Sciatic nerve (tissue), 2 donors: Measurements from ENCODE around the gene CYTIP. TPM values are rescaled to one million over a fixed set of nuclear protein-coding genes. Genes with fewer than 3 reads are reported as not detected.
A peak's percentile ranks its signal among the peaks of the same experiment; 100 is the strongest.

Experiments used
- ATAC-seq: fragments of 200-7000 bp; cut with Tn5 transposase; one replicate; pipeline ENCODE4 v1.9.1; 2020; ENCODE audit warnings: mild to moderate bottlenecking, moderate library complexity
- DNase-seq: peaks from one replicate; pipeline ENCODE4 v3.0.0-alpha.2; 2020; ENCODE audit warnings: low spot score
- intact Hi-C: fragments of 100-400 bp; cut with DNase I; formaldehyde crosslinking; loops from one replicate; pipeline ENCODE4 v1.14.2; 2022
- total RNA-seq: library from RNA; stranded (reverse); fragmentation: NEBNext Ultra II Directional; extraction: Animal tissue kit (Norgen Biotek cat#: 25700); gene quantifications from one replicate; pipeline ENCODE4 v1.2.1, GENCODE V29; 2021
- donor health status: DM: no; HTN: no; CAD: no.
- donor health status: DM: no; HTN: no; CAD: no.

Gene CYTIP
- 22.8 TPM for total RNA-seq

DNA sequence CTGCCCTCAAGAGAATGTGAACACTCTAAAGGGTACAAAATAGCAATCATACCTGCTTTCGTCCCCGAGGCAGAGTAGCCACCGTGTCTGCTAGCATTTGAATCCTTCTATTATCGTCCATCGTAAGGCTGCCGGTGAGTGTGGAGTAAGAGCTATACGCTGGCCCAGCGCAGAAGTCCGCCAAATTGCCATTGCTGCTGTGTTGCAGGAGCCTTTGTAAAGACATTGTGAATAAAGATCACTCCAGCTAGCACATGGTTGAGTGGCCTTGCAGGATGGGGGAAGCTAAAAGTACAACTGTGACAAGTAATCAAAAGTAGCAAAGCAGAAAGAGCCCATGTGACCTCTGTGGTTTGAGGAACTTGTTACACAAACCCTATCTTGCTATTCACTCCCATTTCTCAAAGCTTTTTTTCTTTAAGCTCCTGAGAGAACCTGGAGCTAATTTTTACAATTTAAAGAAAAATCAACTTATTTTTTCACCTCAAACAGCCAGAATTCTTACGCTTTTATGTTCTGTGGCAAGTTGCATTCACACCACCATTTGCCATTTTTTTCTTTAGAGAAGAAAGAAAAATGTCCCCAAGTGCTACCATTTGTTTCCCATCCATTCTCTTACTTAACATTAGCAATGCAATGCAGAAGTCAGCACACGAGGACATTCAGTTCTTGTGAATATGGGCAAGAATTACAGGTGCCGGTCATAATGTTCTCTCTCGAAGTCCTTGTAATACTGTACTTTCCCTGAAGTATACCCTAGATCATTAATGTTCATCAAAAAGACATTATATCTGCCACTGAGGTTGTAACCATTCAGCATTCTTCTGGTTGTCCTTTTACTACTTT, at the start of gene CYTIP:
CYTIP (minus strand) TSS at position 295 of the 846 bp plus-strand sequence; CDS start at position 226, 69 bp downstream.
- intact Hi-C loops = no loop called here
- peak; percentile 79 for ATAC-seq
- DNase-seq = no peak

DNA sequence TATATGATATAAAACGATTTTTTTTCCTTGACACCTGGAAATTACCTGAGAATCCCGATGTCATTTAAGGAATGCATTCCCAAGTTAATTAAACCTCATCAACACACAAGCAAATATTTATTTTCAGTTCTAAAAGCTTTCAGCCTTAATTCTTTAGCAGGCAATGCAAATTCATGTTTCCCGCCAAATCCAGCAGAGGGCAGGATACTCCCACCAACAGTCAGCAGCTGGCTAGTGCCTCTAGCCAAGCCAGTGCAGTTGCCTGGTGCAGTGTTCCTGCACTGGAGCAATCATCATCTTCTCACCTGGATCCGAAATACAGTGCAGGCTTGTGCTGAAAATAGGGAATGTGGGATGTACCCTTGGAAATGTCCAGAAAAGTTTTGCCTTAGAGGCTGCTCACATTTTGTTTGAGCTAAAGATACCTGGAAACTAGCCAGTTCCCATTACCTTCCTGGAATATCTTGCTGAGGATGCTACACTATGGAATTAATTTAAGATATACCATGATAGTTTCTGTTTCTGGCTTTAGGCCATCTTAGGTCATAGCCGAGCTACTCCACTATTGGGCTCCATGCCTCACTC, 48.4 kb upstream of the CYTIP start:
- intact Hi-C loops = no loop called here
- DNase-seq (peak; percentile 70), ATAC-seq (peak; percentile 70)

DNA sequence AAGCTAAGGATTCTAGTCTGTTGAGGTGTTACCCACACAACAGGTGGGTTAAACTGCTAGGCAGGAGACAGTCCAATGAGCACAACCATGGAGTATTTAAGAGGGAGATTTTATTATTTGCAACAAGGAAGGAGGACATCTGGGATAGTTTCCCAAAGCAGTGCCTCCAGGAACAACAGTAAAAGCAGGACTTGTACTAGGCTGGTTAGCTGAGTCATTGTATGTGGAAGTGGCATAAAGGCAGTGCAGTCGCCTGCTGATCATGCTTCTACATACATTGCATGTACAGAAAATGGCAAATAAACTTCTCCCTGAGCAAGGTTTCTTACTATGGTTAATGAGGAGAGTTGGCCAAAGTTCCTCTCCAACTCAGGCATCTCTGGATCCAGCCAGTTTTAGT, 46.1 kb upstream of the CYTIP start:
- ATAC-seq (no peak), DNase-seq (no peak)
- intact Hi-C loops = no loop called here

DNA sequence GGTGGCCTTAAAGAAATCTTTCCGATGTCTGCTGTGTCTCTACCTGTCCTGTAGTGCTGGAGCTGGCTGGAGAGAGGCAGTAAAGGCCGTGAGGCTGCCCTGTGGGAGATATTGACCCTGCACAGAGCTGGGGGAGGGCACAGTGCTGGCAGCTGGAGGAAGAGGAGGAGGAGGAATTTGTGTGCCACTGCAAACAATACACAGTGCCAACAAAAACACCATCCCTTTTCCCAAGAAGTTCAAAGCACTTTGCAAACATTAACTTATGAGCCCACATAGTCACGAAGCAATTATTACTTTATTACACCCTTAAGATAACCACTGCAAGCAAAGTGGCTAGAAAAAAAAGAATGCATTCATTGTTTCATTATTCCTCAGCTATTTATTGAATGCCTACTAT, 45.0 kb upstream of the CYTIP start:
- ATAC-seq (peak; percentile 31), DNase-seq (no peak)
- intact Hi-C loops = no loop called here

DNA sequence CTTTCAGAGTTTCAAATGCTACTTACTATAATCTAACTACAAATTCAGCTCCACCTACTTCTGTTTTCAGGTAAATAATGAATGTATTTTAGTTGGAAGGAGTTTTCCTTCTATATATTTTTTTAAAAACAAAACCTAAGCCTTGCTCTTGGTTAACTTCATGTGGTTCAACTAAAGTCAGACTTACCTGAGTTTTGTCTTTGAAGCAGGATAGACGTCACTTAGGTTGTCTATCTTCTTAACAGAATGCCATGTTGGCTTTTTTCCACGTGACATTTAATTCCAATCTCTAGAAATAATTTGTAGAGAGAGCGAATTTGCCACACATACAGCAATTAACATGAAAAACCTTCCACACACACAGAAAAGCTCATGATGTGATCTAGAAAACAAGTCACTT, 43.9 kb upstream of the CYTIP start:
- ATAC-seq = no peak
- intact Hi-C loops = no loop called here

DNA sequence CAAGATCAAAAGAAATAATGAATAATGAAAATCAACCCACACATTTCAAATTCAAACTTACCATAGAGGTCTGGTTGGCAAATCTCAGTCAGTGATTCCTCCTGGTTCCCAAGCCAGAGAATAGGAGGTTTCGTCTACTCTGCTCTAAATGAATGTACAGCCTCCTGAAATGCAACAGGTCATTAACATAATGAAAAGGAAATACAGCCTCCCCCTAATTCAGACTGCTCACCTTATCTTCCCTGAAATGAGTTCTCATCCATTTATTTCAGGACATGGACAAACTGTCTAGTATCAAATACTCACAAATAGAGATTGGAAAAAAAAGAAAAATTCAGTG, 43.4 kb upstream of the CYTIP start:
- intact Hi-C loops = no loop called here
- ATAC-seq = no peak
- no peak for DNase-seq

More for the DNA sequence above, 43.9 kb upstream of the CYTIP start:
- DNase-seq = no peak

DNA sequence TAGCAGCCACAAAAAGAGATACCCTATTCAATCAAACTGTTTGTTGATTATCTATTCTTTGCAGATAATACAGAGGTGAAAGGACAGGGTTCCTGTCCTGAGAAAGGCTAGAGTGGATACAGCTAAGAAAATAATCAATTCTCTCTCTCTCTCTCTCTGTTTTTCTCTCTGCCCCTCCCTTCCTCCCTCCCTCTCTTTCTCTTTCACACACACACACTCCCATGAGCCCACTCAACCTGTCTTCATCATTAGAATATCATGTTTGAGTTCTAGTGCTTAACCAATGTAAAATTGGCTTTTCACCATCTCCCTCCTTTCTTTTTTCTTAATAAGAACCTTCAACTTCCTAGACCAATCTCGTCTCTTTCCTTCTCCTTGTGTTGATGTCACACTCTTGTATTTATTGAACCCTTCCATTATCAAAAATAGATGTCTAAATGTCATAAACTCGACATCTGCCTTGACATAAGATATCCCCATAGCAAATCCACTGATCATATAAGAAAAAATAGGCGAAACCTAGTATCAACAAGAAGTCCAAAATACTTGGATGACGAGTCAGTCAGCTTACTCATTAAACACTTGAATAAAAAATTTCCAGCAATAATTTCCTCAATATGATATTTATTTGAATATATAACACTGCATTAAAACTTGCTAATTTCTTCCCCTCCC, 42.8 kb upstream of the CYTIP start:
- ATAC-seq = no peak
- DNase-seq = no peak
- intact Hi-C loops = no loop called here

DNA sequence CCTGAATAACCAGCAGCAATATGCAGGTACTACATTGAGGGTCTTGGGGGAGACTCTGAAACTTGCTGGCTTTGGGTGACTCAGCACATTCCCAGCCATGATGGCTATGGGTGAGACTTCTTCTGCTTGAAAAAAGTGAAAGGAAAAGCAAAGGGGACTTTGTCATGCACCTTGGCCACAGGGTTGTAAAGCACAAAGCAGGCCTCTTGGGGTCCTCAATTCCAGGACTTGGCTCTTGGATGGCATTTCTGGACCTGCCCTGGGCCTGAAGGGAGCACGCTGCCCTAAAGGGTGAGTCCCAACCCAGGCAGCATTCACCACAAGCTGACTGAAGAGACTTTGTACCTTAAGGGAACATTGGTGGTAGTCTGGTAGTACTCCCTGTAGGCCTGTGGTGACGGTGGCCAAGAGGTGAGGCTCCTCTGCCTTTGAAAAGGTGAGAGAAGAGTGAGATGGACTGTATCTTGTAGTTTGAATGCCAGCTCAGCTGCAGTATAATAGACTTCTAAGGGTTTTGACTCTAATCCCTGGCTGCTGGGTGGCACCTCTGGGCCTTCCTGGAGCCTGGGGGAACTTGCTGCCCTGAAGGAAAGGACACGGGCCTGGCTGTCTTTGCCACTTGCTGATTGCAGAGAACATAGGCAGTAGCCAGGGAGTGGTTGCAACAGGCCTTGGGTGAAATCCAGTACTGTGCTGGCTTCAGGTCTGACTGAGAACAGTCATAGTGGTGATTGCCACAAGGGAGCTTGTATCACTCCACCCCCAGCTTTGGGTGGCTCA, 36.5 kb upstream of the CYTIP start:
- peak; percentile 60 for DNase-seq
- intact Hi-C loops = no loop called here
- peak; percentile 86 for ATAC-seq

DNA sequence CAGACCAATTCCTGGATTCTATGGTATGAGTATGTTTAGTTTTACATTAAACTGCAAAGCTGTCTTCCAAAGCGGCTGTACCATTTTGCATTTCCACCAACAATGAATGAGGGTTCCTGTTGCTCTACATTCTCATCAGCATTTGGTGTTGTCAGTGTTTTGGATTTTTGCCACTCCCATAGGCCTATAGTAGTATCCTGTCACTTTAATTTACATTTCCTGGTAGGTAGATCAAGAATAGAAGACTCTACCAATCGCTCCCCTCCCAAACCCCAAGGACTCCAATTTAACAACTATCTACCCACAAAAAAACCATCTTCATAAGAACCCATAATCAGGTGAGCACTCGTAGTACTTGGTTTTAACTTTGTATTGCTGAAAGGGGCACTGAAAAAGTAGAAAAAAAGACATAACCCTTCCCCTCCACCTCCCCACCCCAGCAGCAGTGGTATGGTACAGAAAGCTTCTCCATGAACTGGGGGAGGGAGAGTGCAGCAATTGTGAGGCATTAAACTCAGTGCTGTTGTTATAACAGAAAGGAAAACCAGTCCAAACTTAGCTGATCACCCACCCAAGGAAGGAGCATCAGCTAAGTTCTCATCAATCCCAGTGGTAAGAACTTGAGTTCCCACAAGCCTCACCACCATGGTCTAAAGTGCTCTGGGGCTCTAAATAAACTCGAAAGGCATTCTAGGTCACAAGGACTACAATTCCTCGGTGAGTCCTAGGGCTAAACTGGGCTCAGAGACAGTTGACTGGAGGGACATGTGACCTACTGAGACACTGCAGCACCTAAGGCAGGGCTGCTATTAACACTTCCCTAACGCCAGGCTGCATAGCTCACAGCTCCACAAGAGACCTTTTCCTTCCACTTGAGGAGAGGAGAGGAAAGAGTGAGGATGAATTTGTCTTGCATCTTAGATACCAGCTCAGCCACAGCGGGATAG, 35.5 kb upstream of the CYTIP start:
- ATAC-seq (no peak), DNase-seq (no peak)
- intact Hi-C loops = no loop called here

DNA sequence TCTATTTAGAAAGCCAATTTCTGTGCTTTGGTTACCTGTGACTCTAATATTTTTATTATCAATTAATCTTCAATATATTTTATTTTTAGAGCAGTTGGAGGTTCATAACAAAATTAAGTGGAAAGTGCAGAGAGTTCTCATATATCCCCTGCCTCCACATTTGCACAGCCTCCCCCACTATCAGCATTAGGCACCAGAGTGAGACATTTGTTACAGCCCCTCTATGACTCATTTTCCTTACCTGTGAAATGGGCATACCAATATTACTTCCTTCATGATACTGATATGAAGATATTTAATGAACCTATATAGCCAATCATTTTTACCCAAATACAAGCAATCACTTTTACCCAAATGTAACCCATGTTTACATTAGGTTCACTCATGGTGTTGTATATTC, 34.0 kb upstream of the CYTIP start:
- DNase-seq (no peak), ATAC-seq (no peak)
- intact Hi-C loops = no loop called here

DNA sequence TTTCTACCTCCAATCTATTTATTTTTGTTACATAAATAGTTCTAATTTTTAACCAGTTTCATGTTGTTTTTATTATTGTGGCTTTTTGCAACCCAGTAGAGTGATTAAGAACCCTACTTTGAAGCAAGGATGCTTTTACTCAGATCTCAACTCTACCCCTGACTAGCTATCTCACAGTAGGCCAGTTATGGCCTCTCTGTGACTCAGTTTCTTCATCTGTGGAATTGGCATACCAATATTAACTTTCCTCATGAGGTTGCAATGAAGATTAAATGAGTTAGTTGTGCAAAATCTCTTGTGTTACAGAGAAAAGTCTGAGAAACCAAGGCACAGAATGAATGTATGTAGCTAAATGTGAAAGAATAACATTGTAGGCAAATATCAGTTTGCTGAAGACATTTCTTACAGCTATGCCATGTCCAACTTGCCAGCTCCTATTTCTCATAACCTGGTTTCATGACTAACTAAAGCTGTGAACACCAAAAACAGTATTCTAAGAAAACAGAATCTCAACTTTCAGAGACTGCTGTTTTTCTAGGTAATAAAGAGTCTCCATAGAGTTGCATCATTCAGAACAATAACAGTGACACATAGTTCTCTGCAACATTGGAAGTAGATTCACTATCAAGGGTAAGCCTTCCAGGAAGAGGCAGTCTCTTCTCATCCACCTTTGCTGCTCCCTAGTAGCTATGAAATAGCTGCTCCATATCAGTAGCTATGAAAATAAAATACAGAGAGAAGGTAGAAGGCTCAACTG, 33.2 kb upstream of the CYTIP start:
- DNase-seq = no peak
- intact Hi-C loops = no loop called here
- no peak for ATAC-seq

DNA sequence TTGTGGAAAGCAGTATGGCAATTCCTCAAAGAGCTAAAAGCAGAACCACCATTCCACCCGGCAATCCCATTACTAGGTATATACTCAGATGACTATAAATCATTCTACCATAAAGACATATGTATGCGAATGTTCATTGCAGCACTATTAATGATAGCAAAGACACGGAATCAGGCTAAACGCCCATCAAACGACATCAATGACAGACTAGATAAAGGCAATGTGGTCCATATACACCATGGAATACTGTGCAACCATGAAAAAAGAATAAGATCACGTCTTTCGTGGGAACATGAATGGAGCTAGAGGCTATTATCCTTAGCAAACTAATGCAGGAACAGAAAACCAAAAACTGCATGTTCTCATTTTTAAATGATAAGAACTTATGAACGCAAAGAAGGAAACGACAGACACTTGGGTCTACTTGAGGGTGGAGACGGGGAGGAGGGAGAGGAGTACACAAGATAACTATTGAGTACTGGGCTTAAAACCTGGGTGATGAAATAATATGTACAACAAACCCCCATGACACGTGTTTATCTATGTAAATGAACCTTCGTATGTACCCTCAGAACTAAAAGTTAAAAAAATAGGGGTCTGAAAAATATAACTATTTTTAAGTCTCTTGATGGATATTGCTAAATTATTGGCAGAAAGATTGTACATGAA, 32.0 kb upstream of the CYTIP start:
- ATAC-seq (no peak), DNase-seq (no peak)
- intact Hi-C loops = no loop called here

DNA sequence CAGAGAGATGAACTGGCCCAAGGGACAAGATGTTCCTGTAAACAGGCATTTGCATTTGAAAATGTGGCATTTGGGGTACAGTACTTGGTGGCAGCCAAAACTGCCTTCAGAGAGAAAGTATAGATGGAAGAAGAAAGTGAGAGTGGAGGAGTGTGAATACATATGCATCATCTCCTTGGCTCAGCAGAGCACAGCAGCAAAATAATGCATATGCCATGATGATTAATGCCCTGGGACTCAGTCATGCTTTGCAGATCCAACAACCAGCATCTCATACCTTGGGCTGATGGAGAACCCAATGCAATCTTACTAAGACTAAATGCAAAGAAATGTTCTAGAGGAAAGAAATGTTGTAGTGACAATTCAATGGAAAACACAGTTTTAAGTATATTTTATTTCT, 29.7 kb upstream of the CYTIP start:
- intact Hi-C loops = no loop called here
- no peak for ATAC-seq
- no peak for DNase-seq

DNA sequence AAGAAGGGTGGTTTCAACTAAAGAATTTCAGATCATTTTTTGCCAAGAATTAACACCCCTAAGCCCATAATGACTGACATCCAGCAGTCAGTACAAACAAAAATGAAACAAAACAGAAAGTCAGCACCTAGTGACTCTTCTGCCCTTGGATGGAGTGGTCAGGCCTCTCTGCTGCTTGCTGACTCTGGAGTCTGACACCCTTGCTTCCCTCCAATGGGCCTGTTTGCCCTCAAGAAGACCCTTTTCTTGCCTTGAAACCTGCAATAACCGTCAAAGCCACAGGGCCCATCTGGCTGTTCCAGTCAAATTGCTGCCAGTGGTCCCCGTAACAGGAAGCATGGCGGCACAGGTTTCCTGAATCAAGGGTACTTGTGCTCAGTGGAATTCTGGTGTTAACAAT, 27.2 kb upstream of the CYTIP start:
- ATAC-seq = no peak
- DNase-seq = no peak
- intact Hi-C loops = no loop called here

DNA sequence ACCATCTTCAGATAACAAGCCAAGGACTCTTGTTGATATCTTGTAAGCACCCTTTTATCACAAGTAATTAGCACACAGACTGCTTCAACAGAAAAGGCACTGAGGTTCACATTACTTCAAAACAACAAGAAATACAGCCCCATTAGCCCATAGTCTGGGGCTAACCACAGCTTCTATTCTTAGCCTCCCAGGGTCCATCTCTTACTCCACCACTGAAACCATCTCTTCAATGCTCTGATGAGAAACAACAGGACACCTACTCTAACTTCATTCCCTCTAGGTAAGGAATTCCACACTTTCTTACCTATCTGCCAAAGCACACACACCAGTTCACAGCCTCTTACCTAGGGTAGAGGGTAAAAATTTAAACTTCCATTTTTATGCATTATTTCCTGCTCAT, 26.4 kb upstream of the CYTIP start:
- no peak for ATAC-seq
- DNase-seq = no peak
- intact Hi-C loops = no loop called here

DNA sequence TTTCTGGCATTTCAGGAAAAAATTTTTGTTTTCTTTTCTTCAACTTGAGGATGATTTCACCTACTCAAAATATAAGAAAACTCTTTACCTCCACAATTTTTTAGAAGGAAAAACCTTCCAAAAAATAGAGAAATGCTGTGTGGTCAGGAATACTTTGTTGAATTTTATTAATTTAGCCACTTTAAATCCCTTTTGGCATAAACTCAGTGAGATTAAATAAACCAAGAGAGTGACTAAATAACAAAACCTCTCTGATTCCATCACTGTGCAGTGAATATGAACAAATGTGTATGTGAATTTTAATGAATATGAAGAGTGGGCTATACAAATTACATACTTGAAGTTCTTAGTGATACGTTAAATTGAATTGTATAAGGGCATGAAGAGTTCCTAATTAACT, 25.8 kb upstream of the CYTIP start:
- DNase-seq (no peak), ATAC-seq (no peak)
- intact Hi-C loops = no loop called here

DNA sequence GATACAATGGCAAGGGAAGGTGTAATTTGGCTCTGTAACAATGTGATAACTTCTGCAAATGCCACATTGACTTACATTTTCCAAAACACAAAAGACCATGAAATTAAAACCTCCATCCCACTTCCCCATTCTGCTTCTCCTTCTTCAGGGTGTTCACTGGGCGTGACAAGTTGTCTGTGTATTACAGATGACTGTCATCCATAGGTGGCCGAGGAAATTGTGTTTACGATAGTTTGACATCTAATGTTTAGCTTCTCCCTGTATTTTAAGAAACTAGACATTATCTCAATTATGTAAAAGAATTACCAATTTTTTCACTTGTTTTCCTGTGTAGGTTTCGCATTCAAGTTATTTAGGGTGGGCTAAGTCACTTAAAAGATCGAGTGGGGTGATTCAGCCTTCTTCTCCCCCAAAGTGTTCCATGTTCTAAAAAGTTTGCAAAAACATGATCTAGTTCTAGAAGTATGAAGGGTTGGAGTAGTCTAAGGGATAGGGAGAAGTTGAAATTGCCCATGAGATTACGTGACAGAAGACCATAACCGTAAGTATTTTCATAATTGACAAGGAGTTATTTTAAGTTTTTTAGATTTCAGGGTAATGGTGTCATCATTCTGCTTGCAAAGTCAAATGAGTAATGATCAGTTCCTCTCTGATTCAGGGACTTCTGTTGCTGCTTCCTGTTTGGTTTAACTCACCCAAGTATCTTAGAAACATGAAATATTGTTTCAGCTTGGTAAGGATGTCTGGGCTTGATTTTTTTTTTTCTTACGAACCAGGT, 25.2 kb upstream of the CYTIP start:
- peak; percentile 73 for ATAC-seq

More for the DNA sequence above, 25.2 kb upstream of the CYTIP start:
- intact Hi-C loops = no loop called here
- no peak for DNase-seq
